Thymus (tissue), 11 donors: ENCODE results near the gene CREB5. TPM values are rescaled to one million over a fixed set of nuclear protein-coding genes. Genes with fewer than 3 reads are reported as not detected.

Experiments used
- DNase-seq, 9 donors: peaks; one replicate each; pipeline ENCODE4 v3.0.0-alpha.2; 2013; ENCODE audit warnings: low spot score in 9 of 9, low read depth in 6 of 9, missing footprints in 1 of 9
- H3K27ac ChIP-seq, 2 donors: one replicate each; pipeline ENCODE4 v1.5.1; 2013; ENCODE audit warnings: control low read depth in 1 of 2, low read depth in 1 of 2, low read length in 1 of 2, mild to moderate bottlenecking in 1 of 2, moderate library complexity in 1 of 2
- H3K27me3 ChIP-seq, 2 donors: one replicate each; pipeline ENCODE4 v1.5.1; 2013; ENCODE audit warnings: low read length in 1 of 2; ENCODE audit not compliant: control insufficient read depth in 2 of 2, insufficient read depth in 1 of 2
- H3K36me3 ChIP-seq, 2 donors: one replicate each; pipeline ENCODE4 v1.5.1; 2013; ENCODE audit warnings: low read length in 1 of 2, mild to moderate bottlenecking in 1 of 2, moderate library complexity in 1 of 2; ENCODE audit not compliant: control insufficient read depth in 2 of 2, insufficient read depth in 2 of 2
- H3K4me1 ChIP-seq, 2 donors: one replicate each; pipeline ENCODE4 v1.5.1; 2013; ENCODE audit warnings: low read length in 2 of 2; ENCODE audit not compliant: control insufficient read depth in 2 of 2, insufficient read depth in 2 of 2
- H3K4me3 ChIP-seq, 2 donors: one replicate each; pipeline ENCODE4 v1.5.1; 2013; ENCODE audit warnings: low read length in 2 of 2, control low read depth in 1 of 2, mild to moderate bottlenecking in 1 of 2
- H3K9me3 ChIP-seq, 2 donors: one replicate each; pipeline ENCODE4 v1.5.1; 2013; ENCODE audit warnings: low read length in 1 of 2, mild to moderate bottlenecking in 1 of 2; ENCODE audit not compliant: control insufficient read depth in 2 of 2, insufficient read depth in 1 of 2
- WGBS: extraction: QIAGEN DNeasy Blood & Tissue Kit; methylation state at CpG from one replicate; pipeline ENCODE4 v1.1.7; 2013; 5-methylcytosine and 5-hydroxymethylcytosine counted together
- polyA plus RNA-seq: library from polyadenylated mRNA; stranded (reverse); fragments of 200-250 nt; gene quantifications from one replicate; pipeline ENCODE4 v1.2.3, GENCODE V29; 2013
- total RNA-seq: library from RNA; stranded (reverse); fragments of 120-200 nt; gene quantifications from one replicate; pipeline ENCODE4 v1.2.4, GENCODE V29; 2013
- donor health status: healthy.

Gene CREB5
- total and polyA plus RNA-seq, 2 donors: 1.1 to 5.4 TPM

- Histone ChIP-seq H3K9me3 (no peaks in the 10 kb centered on the region), H3K4me3 (no peak overlapping the region), H3K4me1 (no peaks in the 10 kb centered on the region), H3K27ac (no peak overlapping the region), H3K36me3 (no peaks in the 10 kb centered on the region), H3K27me3 (no peaks in the 10 kb centered on the region)
- no peak for DNase-seq
These were observed 10.8 kb downstream of the CREB5 start for GRCh38 chr7:28423112-28423511.

DNA sequence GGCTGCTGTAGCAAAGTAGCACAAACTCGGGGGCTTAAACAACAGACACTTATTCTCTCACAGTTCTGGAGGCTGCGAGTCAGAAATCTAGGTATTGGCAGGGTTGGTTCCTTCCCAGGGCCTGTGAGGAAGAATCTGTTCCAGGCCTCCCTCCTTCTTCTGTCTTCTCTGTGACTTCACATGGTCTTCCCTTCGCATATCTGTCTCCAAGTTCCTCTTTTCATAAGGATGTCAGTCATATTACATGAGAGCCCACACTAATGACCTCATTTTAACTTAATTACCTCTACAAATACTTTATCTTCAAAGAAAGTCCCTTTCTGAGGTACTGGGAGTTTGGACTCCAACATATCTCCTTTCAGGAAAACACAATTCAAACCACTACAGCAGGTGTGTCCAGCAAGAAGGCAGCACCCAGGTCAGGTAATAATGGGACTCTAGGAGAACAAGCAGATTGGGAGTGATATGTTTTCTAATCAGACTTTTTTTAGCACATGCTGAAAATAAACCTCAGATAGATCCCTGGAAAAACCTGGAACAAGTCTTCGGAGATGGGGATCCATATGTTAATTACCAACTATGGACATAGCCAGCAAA lies 11.7 kb downstream of the CREB5 start:
- Histone ChIP-seq H3K27ac (no peak overlapping the region), H3K4me1 (no peaks in the 10 kb centered on the region)

GRCh38 chr7:28425496-28425895 lies 13.2 kb downstream of the CREB5 start:
- H3K4me1 ChIP-seq: no peaks in the 10 kb centered on the region
- no peak overlapping the region for H3K27ac ChIP-seq
- H3K36me3 ChIP-seq: no peaks in the 10 kb centered on the region
- no peak for DNase-seq
- no peaks in the 10 kb centered on the region for H3K9me3 ChIP-seq
- H3K27me3 ChIP-seq: no peaks in the 10 kb centered on the region
- H3K4me3 ChIP-seq: no peak overlapping the region
- 100% methylated on average over 1 of the region's 1 CpG for WGBS

More for the DNA sequence above, 11.7 kb downstream of the CREB5 start:
- no peaks in the 10 kb centered on the region for H3K9me3 ChIP-seq
- no peaks in the 10 kb centered on the region for H3K27me3 ChIP-seq
- WGBS: 86% methylated on average over 4 of the region's 4 CpGs
- no peak for DNase-seq
- no peaks in the 10 kb centered on the region for H3K36me3 ChIP-seq
- H3K4me3 ChIP-seq: no peak overlapping the region

DNA sequence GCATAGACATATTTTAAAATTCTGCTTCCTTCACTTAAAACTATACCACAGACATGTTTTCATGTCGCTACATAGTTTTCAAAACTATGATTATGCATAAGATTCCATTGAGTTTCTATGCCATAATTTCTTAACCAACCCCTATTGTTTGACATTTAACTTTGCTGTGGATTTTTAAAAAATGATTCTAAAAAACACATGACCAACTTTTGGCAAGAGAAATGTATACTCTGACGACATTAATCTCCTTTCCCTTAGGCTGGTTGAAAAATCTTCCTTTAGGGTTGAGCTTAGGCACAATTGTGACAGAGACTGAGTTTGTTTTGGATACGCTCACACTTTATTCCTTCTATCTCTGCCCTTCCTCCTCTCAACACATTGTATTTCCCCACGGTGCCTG lies 14.9 kb downstream of the CREB5 start:
- H3K36me3 ChIP-seq: no peaks in the 10 kb centered on the region
- no peak overlapping the region for H3K27ac ChIP-seq
- no peak for DNase-seq
- no peaks in the 10 kb centered on the region for H3K9me3 ChIP-seq
- H3K4me3 ChIP-seq: no peak overlapping the region
- no peaks in the 10 kb centered on the region for H3K27me3 ChIP-seq
- WGBS: 96% methylated on average over 4 of the region's 4 CpGs
- H3K4me1 ChIP-seq: no peaks in the 10 kb centered on the region

DNA sequence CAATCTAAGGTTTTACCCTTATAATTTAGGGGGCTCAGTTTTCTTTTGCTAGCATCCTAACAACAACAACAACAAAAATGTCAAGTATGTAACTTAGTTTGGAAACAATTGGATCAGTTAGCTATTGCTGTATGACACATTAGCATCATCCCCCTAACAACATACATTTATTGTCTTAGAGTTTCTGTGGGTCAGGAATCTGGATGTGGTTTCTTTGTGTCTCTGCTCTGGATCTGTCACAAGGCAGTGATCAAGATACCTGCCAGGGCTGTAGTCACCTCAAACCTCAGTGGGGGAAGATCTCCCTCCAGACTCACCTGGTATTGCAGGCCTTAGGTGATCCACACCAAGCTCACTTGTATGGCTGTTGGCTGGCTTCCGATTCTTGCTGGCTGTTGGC lies 18.3 kb downstream of the CREB5 start:
- no peak for DNase-seq
- Histone ChIP-seq H3K27ac (no peak overlapping the region), H3K4me1 (no peaks in the 10 kb centered on the region), H3K4me3 (no peak overlapping the region), H3K27me3 (no peaks in the 10 kb centered on the region), H3K36me3 (no peaks in the 10 kb centered on the region), H3K9me3 (no peaks in the 10 kb centered on the region)
- WGBS: 100% methylated on average over 1 of the region's 1 CpG

GRCh38 chr7:28432105-28432504 lies 19.8 kb downstream of the CREB5 start:
- H3K4me1 ChIP-seq: no peaks in the 10 kb centered on the region
- H3K9me3 ChIP-seq: no peaks in the 10 kb centered on the region
- no peaks in the 10 kb centered on the region for H3K27me3 ChIP-seq
- H3K27ac ChIP-seq: no peak overlapping the region
- H3K4me3 ChIP-seq: no peak overlapping the region
- 98% methylated on average over 7 of the region's 7 CpGs for WGBS
- no peaks in the 10 kb centered on the region for H3K36me3 ChIP-seq
- DNase-seq: no peak

DNA sequence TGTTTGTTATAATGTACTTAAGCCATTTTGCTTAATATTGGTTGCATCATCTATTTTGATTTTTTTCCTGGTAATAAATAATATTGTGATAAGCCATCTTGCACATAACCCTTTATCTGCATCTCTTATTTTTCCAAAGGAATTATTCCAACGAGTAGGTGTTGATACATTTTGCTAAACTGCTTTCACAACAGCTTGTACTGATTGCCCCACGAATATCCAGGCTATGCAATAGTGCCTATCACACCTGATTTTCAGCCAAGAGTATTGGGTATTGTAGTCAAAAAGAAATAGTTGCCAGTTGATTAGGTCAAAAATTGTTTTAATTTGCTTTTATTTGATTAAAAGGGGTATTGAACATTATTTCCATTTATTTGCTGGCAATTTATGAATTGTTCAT lies 20.7 kb downstream of the CREB5 start:
- Histone ChIP-seq H3K36me3 (no peaks in the 10 kb centered on the region), H3K4me3 (no peak overlapping the region), H3K9me3 (no peaks in the 10 kb centered on the region), H3K27me3 (no peaks in the 10 kb centered on the region), H3K4me1 (no peaks in the 10 kb centered on the region), H3K27ac (no peak overlapping the region)
- DNase-seq: no peak
- WGBS: 63% methylated on average over 2 of the region's 2 CpGs

DNA sequence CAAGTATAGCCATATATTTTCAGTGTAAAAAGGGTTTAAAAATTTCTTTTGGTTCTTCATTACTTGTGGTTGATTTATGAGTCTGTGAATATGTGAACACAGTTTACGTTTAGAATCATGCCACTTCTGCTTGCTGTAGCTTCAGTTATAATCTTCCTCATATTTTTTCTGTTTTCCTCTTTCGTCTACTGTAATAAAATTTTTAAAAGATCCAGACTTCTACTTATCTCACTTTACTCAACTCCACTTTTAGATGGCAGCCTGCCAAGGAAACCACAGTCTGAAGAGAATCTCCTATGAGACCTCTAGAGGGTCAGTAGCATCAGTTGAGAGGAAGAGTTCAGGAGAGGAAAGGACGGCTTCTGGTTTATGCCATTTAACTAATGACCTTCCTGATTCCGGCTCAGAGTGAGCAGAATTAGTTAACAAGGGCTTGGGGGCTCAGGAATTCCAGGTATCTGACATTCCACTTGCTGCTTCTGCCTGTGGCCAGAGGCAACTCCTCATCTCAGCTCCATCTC lies 21.4 kb downstream of the CREB5 start:
- no peaks in the 10 kb centered on the region for H3K4me1 ChIP-seq
- 16% methylated on average over 4 of the region's 4 CpGs for WGBS
- DNase-seq: no peak

DNA sequence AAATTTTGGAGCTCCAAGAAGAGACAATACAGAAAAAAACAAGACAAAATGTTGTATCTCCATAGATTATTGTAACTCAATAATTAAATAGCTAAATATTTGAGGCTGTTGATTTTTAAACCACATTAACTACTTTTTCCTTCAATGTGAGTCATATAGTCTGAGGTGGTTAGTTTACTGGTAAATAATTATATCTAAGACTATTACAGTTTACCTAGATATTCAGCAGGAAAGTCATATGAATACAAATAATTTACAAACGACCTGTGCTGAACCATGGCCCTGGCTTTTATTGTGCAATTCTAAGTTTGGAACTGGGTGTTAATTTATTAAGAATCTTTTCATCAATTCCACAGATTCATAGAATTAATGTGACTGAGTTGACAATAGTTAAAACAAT lies 22.2 kb downstream of the CREB5 start:
- no peaks in the 10 kb centered on the region for H3K4me1 ChIP-seq
- no peak overlapping the region for H3K4me3 ChIP-seq
- WGBS: 79% methylated on average over 1 of the region's 1 CpG
- no peaks in the 10 kb centered on the region for H3K27me3 ChIP-seq
- no peaks in the 10 kb centered on the region for H3K9me3 ChIP-seq
- no peak overlapping the region for H3K27ac ChIP-seq
- no peak for DNase-seq
- no peaks in the 10 kb centered on the region for H3K36me3 ChIP-seq

More for the DNA sequence above, 21.4 kb downstream of the CREB5 start:
- no peaks in the 10 kb centered on the region for H3K36me3 ChIP-seq
- no peak overlapping the region for H3K27ac ChIP-seq
- H3K27me3 ChIP-seq: no peaks in the 10 kb centered on the region
- H3K9me3 ChIP-seq: no peaks in the 10 kb centered on the region
- no peak overlapping the region for H3K4me3 ChIP-seq
